ENCODE results near the gene LRIT2. TPM values are rescaled to one million over a fixed set of nuclear protein-coding genes. Genes with fewer than 3 reads are reported as not detected.

LRIT2 gene
- total RNA-seq, 4 donors from 2014 or later = not detected

- intact Hi-C loops (cut with DNase I; ENCODE audit: low total_unique reads) = no loop called here
- Histone ChIP-seq H3K27ac (no peak overlapping the region), H3K36me3 (no peaks in the 10 kb centered on the region), H3K4me3 (no peak overlapping the region), H3K4me1 (no peaks in the 10 kb centered on the region), H3K9me3 (no peaks in the 10 kb centered on the region), H3K27me3 (peaks cover 0 to 6% of the 10 kb centered on the region in 2 donors)
- no peak for DNase-seq
- TF ChIP-seq POLR2A (IDR thresholded peaks at IDR 0.05) (no peak), CTCF (IDR thresholded peaks at IDR 0.05) (no peak)
Measured at GRCh38 chr10:84196941-84197340, 28.4 kb downstream of the LRIT2 start.

GRCh38 chr10:84196083-84196482, 29.3 kb downstream of the LRIT2 start:
- Histone ChIP-seq H3K27me3 (peaks cover 0 to 6% of the 10 kb centered on the region in 2 donors), H3K27ac (no peak overlapping the region), H3K4me3 (no peak overlapping the region), H3K4me1 (no peaks in the 10 kb centered on the region), H3K9me3 (no peaks in the 10 kb centered on the region), H3K36me3 (no peaks in the 10 kb centered on the region)
- intact Hi-C loops (cut with DNase I; ENCODE audit: low total_unique reads) = no loop called here
- no peak for DNase-seq
- TF ChIP-seq CTCF (IDR thresholded peaks at IDR 0.05) = no peak
- TF ChIP-seq POLR2A (IDR thresholded peaks at IDR 0.05) = no peak

- Histone ChIP-seq H3K4me3 (no peak overlapping the region), H3K27me3 (peaks cover 0 to 6% of the 10 kb centered on the region in 2 donors), H3K27ac (no peak overlapping the region), H3K9me3 (no peaks in the 10 kb centered on the region), H3K4me1 (no peaks in the 10 kb centered on the region), H3K36me3 (no peaks in the 10 kb centered on the region)
- DNase-seq = no peak
- intact Hi-C loops (cut with DNase I; ENCODE audit: low total_unique reads) = no loop called here
- TF ChIP-seq CTCF (IDR thresholded peaks at IDR 0.05) (no peak), POLR2A (IDR thresholded peaks at IDR 0.05) (no peak)
Measured at GRCh38 chr10:84195044-84195830, 30.1 kb downstream of the LRIT2 start.

GRCh38 chr10:84194424-84195043, 30.8 kb downstream of the LRIT2 start, which contains the start of gene CDHR1:
Gene CDHR1, plus strand, starts transcription at chr10:84194537. Its CDS starts 224 bp downstream, at chr10:84194761.
- no peak within 1 kb of the TSS for H3K4me3 ChIP-seq
- TF ChIP-seq CTCF (IDR thresholded peaks at IDR 0.05) = no peak
- no peaks in the 10 kb centered on the region for H3K36me3 ChIP-seq
- H3K4me1 ChIP-seq = no peaks in the 10 kb centered on the region
- H3K27me3 ChIP-seq = peaks cover 0 to 6% of the 10 kb centered on the region in 2 donors
- intact Hi-C loops (cut with DNase I; ENCODE audit: low total_unique reads) = no loop called here
- H3K27ac ChIP-seq = no peak within 1 kb of the TSS
- H3K9me3 ChIP-seq = no peaks in the 10 kb centered on the region
- DNase-seq = no peak

- no peaks in the 10 kb centered on the region for H3K4me1 ChIP-seq
- H3K27ac ChIP-seq = no peak overlapping the region
- DNase-seq = no peak
- intact Hi-C loops (cut with DNase I; ENCODE audit: low total_unique reads) = no loop called here
- H3K9me3 ChIP-seq = no peaks in the 10 kb centered on the region
- H3K4me3 ChIP-seq = no peak overlapping the region
- H3K27me3 ChIP-seq = peaks cover 0 to 6% of the 10 kb centered on the region in 2 donors
- H3K36me3 ChIP-seq = no peaks in the 10 kb centered on the region
- TF ChIP-seq CTCF (IDR thresholded peaks at IDR 0.05) = no peak
- no peak for TF ChIP-seq POLR2A (IDR thresholded peaks at IDR 0.05)
Measured at GRCh38 chr10:84193846-84194423, 31.4 kb downstream of the LRIT2 start.

Data from uterus (tissue), 4 donors.